HG03175 (cell line): ENCODE data around the gene SNORC.
"Not testable (repeated sequence)": the region's sequence is repeated elsewhere in the genome, so short reads cannot be mapped to it uniquely, and the experiment has no call there.

Experiments
- ATAC-seq: cut with Tn5 transposase; IDR thresholded peaks from one replicate; pipeline ENCODE4 v1.9.1; 2021; ENCODE audit warnings: mild to moderate bottlenecking, moderate library complexity; ENCODE audit not compliant: unreplicated experiment

Gene SNORC

GRCh38 chr2:232870018-232870765 is at the start of gene SNORC:
Gene SNORC (plus strand): TSS chr2:232870264. CDS start chr2:232870342, 78 bp downstream.
- ATAC-seq = no peak

- ATAC-seq = no peak
Measured at GRCh38 chr2:232829988-232830387, 40.1 kb upstream of the SNORC start.

- ATAC-seq = no peak
Measured at GRCh38 chr2:232831496-232831895, 38.6 kb upstream of the SNORC start.

GRCh38 chr2:232833830-232834229 is 36.2 kb upstream of the SNORC start:
- no peak for ATAC-seq

- no peak for ATAC-seq
Measured at GRCh38 chr2:232835687-232836208, 34.3 kb upstream of the SNORC start.

- no peak for ATAC-seq
Measured at GRCh38 chr2:232836934-232837333, 33.1 kb upstream of the SNORC start.

GRCh38 chr2:232838406-232838874 is 31.6 kb upstream of the SNORC start:
- ATAC-seq = peak; percentile 91

- no peak for ATAC-seq
Measured at GRCh38 chr2:232839411-232840079, 30.5 kb upstream of the SNORC start.

GRCh38 chr2:232842689-232843088 is 27.4 kb upstream of the SNORC start:
- no peak for ATAC-seq

GRCh38 chr2:232843834-232844233 is 26.2 kb upstream of the SNORC start:
- no peak for ATAC-seq

GRCh38 chr2:232846055-232846454 is 24.0 kb upstream of the SNORC start:
- ATAC-seq = no peak

- ATAC-seq = no peak
Measured at GRCh38 chr2:232850039-232850438, 20.0 kb upstream of the SNORC start.

- ATAC-seq = not testable (repeated sequence)
Measured at GRCh38 chr2:232852081-232852480, 18.0 kb upstream of the SNORC start.

- ATAC-seq = no peak
Measured at GRCh38 chr2:232852676-232853075, 17.4 kb upstream of the SNORC start.

- no peak for ATAC-seq
Measured at GRCh38 chr2:232854082-232854481, 16.0 kb upstream of the SNORC start.

- ATAC-seq = no peak
Measured at GRCh38 chr2:232857158-232857563, 12.9 kb upstream of the SNORC start.

- no peak for ATAC-seq
Measured at GRCh38 chr2:232859385-232859916, 10.6 kb upstream of the SNORC start.

- no peak for ATAC-seq
Measured at GRCh38 chr2:232860593-232861241, 9.3 kb upstream of the SNORC start.

GRCh38 chr2:232861353-232861752 is 8.7 kb upstream of the SNORC start:
- ATAC-seq = no peak

GRCh38 chr2:232863996-232864395 is 6.1 kb upstream of the SNORC start:
- no peak for ATAC-seq

- no peak for ATAC-seq
Measured at GRCh38 chr2:232865165-232865564, 4.9 kb upstream of the SNORC start.
